Mesendoderm (in vitro differentiated cells): ENCODE results near the gene CHML.

Experiments used
- DNase-seq: peaks from one replicate; pipeline ENCODE4 v3.0.0; 2013
- H2AK5ac ChIP-seq: 2 replicates; pipeline ENCODE4 v1.6.1; 2013; ENCODE audit warnings: low read length, inconsistent platforms
- H2BK120ac ChIP-seq: 2 replicates; pipeline ENCODE4 v1.6.1; 2013; ENCODE audit warnings: low read depth, mild to moderate bottlenecking, low read length, moderate library complexity, mixed read lengths
- H2BK15ac ChIP-seq: replicated peaks from 2 replicates; pipeline ENCODE4 v1.6.1; 2013; ENCODE audit warnings: low read depth, mild to moderate bottlenecking, moderate library complexity
- H2BK5ac ChIP-seq: 2 replicates; pipeline ENCODE4 v1.6.1; 2013; ENCODE audit warnings: low read length, inconsistent platforms
- H3K18ac ChIP-seq: 2 replicates; pipeline ENCODE4 v1.6.1; 2013; ENCODE audit warnings: mild to moderate bottlenecking, low read length, mixed read lengths
- H3K23ac ChIP-seq: one replicate; pipeline ENCODE4 v1.6.1; 2013; ENCODE audit warnings: low read length
- H3K27ac ChIP-seq: 2 replicates; pipeline ENCODE4 v1.5.1; 2013; ENCODE audit warnings: low read depth, mild to moderate bottlenecking, inconsistent platforms, low read length, moderate library complexity
- H3K27me3 ChIP-seq: 2 replicates; pipeline ENCODE4 v1.6.1; 2013; ENCODE audit warnings: low read length, control low read depth, mild to moderate bottlenecking, inconsistent platforms; ENCODE audit not compliant: insufficient read depth, poor library complexity
- H3K36me3 ChIP-seq: 2 replicates; pipeline ENCODE4 v1.6.1; 2013; ENCODE audit warnings: low read length, inconsistent platforms; ENCODE audit not compliant: control insufficient read depth, insufficient read depth
- H3K4ac ChIP-seq: one replicate; pipeline ENCODE4 v1.6.1; 2013; ENCODE audit warnings: low read depth, mild to moderate bottlenecking, low read length, moderate library complexity
- H3K4me1 ChIP-seq: 2 replicates; pipeline ENCODE4 v1.6.1; 2013; ENCODE audit warnings: low read depth, low read length, inconsistent platforms; ENCODE audit not compliant: control insufficient read depth
- H3K4me2 ChIP-seq: 2 replicates; pipeline ENCODE4 v1.6.1; 2013; ENCODE audit warnings: low read length
- H3K4me3 ChIP-seq: 2 replicates; pipeline ENCODE4 v1.5.1; 2013; ENCODE audit warnings: mild to moderate bottlenecking, low read length
- H3K56ac ChIP-seq: one replicate; pipeline ENCODE4 v1.6.1; 2013; ENCODE audit warnings: low read length
- H3K79me1 ChIP-seq: 2 replicates; pipeline ENCODE4 v1.6.1; 2013; ENCODE audit warnings: low read length, inconsistent platforms
- H3K79me2 ChIP-seq: 2 replicates; pipeline ENCODE4 v1.6.1; 2013; ENCODE audit warnings: mild to moderate bottlenecking, low read length; ENCODE audit not compliant: control insufficient read depth, insufficient read depth
- H3K9ac ChIP-seq: 2 replicates; pipeline ENCODE4 v1.6.1; 2013; ENCODE audit warnings: low read length, inconsistent platforms
- H4K5ac ChIP-seq: one replicate; pipeline ENCODE4 v1.6.1; 2013; ENCODE audit warnings: low read length
- H4K8ac ChIP-seq: one replicate; pipeline ENCODE4 v1.6.1; 2013; ENCODE audit warnings: low read depth, mild to moderate bottlenecking, control low read depth, low read length, moderate library complexity
- WGBS: extraction: QIAGEN DNeasy Blood & Tissue Kit; methylation state at CpG from one replicate; pipeline ENCODE4 v1.1.7; 2013; ENCODE audit warnings: low lambda C conversion rate, missing lambda C conversion rate; ENCODE audit not compliant: insufficient coverage; ENCODE audit errors: extremely low coverage; 5-methylcytosine and 5-hydroxymethylcytosine counted together

The CHML gene

DNA sequence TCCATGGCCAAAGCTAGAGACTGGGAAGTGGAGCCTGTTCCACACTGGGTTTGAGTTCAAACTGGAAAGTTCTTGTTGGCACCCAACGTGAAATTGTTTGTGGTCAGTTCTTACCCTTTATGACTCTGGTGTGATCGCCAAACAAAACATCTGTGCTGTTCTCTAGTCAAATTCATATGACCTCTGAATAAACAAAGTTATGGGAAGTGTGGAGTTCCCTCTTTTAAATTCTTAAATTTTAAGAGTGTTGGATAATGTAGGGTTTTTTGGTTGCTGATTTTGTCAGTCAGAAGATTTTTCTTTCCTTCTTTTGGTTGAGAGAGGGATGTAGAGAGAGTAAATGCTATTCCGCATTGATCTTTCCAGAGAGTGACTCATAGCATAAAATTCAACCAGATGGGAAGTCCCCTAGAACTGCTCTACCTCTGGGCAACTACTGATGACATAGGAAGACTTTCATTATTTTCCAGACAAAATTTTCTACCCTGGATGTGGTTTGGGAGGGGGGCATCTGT lies 36.4 kb downstream of the CHML start:
- DNase-seq: no peak
- no peaks in the 10 kb centered on the region for H3K79me1 ChIP-seq
- H4K8ac ChIP-seq: no peak overlapping the region
- H3K36me3 ChIP-seq: no peaks in the 10 kb centered on the region
- no peak overlapping the region for H3K4ac ChIP-seq
- no peaks in the 10 kb centered on the region for H3K4me1 ChIP-seq
- WGBS: no CpG with 5 or more reads among the region's 3 CpGs
- no peak overlapping the region for H3K27ac ChIP-seq
- no peak overlapping the region for H2BK120ac ChIP-seq
- no peak overlapping the region for H2AK5ac ChIP-seq
- no peak overlapping the region for H3K9ac ChIP-seq
- H3K79me2 ChIP-seq: no peaks in the 10 kb centered on the region
- H3K27me3 ChIP-seq: no peaks in the 10 kb centered on the region
- no peak overlapping the region for H3K4me2 ChIP-seq
- no peak overlapping the region for H3K56ac ChIP-seq
- H2BK15ac ChIP-seq: no peak overlapping the region
- H4K5ac ChIP-seq: no peak overlapping the region
- H3K18ac ChIP-seq: no peak overlapping the region
- H3K4me3 ChIP-seq: no peak overlapping the region
- H2BK5ac ChIP-seq: no peak overlapping the region
- H3K23ac ChIP-seq: no peak overlapping the region

DNA sequence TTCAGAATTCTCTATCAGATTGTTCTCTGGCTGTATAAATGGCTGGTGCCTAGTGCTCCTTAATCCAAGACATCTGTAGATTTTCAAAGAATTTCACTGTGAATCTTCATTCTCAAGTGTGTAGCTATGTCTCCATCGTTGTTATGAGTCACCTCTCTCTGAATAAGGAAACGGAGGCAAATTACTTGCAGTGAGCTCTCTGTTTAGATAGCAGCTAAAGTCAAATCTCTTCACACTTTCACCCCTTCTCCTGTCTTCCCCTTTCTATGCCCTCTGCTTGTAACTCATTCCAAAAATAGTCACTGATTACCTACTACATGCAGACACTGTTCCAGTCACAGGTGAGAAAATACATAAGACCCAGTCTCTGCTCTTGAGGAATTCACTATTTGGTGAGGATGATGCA lies 39.7 kb downstream of the CHML start:
- WGBS: no CpG with 5 or more reads among the region's 2 CpGs
- no peak overlapping the region for H4K5ac ChIP-seq
- no peak overlapping the region for H2BK5ac ChIP-seq

DNA sequence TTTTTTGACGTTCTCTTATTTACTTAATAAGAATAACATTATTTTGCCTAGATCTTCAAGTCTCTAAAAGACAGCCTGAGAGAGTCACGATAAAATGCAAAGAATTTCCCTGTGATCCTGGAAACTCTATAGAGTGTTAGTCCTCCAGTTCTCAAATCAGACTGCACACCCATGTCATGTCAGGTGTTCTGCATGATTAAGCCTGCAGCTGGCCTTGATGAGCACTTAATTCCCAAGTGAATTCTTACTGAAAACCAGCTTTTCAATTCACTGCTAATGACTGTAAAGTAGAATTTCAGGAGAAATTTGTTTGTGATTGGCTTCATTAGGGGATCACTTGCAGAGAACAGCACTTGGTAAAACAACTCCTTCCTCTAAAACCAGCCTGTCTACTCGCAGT lies 41.9 kb downstream of the CHML start:
- Histone ChIP-seq H3K27ac (no peak overlapping the region), H3K4me2 (no peak overlapping the region), H3K79me1 (no peaks in the 10 kb centered on the region), H2BK15ac (no peak overlapping the region), H3K9ac (no peak overlapping the region), H3K56ac (no peak overlapping the region), H3K23ac (no peak overlapping the region), H3K36me3 (no peaks in the 10 kb centered on the region), H2BK5ac (no peak overlapping the region), H3K4me3 (no peak overlapping the region), H2BK120ac (no peak overlapping the region), H3K4me1 (no peaks in the 10 kb centered on the region), H3K79me2 (no peaks in the 10 kb centered on the region), H3K27me3 (no peaks in the 10 kb centered on the region), H4K5ac (no peak overlapping the region), H4K8ac (no peak overlapping the region), H3K18ac (no peak overlapping the region), H3K4ac (no peak overlapping the region), H2AK5ac (no peak overlapping the region)
- WGBS: no CpG with 5 or more reads among the region's 3 CpGs
- no peak for DNase-seq

More for the DNA sequence above, 39.7 kb downstream of the CHML start:
- no peak overlapping the region for H2AK5ac ChIP-seq
- no peaks in the 10 kb centered on the region for H3K79me2 ChIP-seq
- no peak overlapping the region for H3K18ac ChIP-seq
- H3K27ac ChIP-seq: no peak overlapping the region
- no peak overlapping the region for H3K4me2 ChIP-seq
- no peak overlapping the region for H3K9ac ChIP-seq
- no peak overlapping the region for H2BK120ac ChIP-seq
- H3K79me1 ChIP-seq: no peaks in the 10 kb centered on the region
- H3K4ac ChIP-seq: no peak overlapping the region
- H3K4me1 ChIP-seq: no peaks in the 10 kb centered on the region
- H4K8ac ChIP-seq: no peak overlapping the region
- H3K56ac ChIP-seq: no peak overlapping the region
- no peak overlapping the region for H3K4me3 ChIP-seq
- no peak overlapping the region for H2BK15ac ChIP-seq
- no peaks in the 10 kb centered on the region for H3K27me3 ChIP-seq
- no peak for DNase-seq
- H3K36me3 ChIP-seq: no peaks in the 10 kb centered on the region
- H3K23ac ChIP-seq: no peak overlapping the region

DNA sequence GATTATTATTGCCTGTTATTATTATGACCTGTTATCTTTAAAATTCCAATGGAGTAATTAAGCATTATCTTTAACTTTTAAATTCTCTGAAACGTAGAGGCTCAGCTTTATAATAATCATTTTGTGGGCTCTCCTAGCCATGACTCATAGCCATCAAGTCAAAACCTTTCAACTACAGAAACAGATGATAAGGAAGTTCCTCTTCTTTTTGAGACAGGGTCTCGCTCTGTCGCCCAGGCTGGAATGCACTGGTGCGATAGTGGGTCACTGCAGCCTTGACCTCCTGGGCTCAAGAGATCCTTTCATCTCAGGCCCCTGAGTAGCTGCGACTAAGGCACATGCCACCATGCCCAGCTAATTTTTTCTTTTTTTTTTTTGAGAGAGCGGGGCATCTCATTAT lies 43.5 kb downstream of the CHML start:
- H3K4ac ChIP-seq: no peak overlapping the region
- no peak overlapping the region for H4K5ac ChIP-seq
- H3K4me1 ChIP-seq: peaks cover 2% of the 10 kb centered on the region
- H2AK5ac ChIP-seq: no peak overlapping the region
- H3K79me1 ChIP-seq: no peaks in the 10 kb centered on the region
- H3K79me2 ChIP-seq: no peaks in the 10 kb centered on the region
- no CpG with 5 or more reads among the region's 6 CpGs for WGBS
- no peak overlapping the region for H2BK15ac ChIP-seq
- H3K23ac ChIP-seq: no peak overlapping the region
- no peak overlapping the region for H3K27ac ChIP-seq
- no peaks in the 10 kb centered on the region for H3K36me3 ChIP-seq
- H3K27me3 ChIP-seq: no peaks in the 10 kb centered on the region
- H3K4me2 ChIP-seq: no peak overlapping the region
- H2BK120ac ChIP-seq: no peak overlapping the region
- H2BK5ac ChIP-seq: no peak overlapping the region
- no peak overlapping the region for H3K56ac ChIP-seq
- no peak overlapping the region for H3K4me3 ChIP-seq
- H3K18ac ChIP-seq: no peak overlapping the region
- no peak overlapping the region for H3K9ac ChIP-seq
- no peak for DNase-seq
- H4K8ac ChIP-seq: no peak overlapping the region

DNA sequence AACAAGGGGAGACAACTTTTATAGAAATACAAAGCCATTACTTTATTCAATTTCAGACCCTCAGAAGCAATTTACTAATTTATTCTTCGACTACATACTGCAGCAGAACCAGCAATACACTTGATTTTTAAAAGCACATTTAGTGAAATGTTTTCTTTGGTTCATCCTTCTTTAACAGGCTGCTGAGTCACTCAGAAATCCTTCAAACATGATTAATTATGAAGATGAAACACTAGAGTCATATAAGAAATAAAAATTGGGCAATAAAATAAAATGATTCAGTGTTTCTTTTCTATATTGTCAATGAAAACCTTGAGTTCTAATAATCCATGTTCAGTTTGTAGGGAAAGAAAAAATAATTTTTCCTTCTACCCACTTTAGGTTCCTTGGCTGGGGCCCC lies 47.0 kb downstream of the CHML start:
- no CpG with 5 or more reads among the region's 1 CpG for WGBS
- no peak for DNase-seq

DNA sequence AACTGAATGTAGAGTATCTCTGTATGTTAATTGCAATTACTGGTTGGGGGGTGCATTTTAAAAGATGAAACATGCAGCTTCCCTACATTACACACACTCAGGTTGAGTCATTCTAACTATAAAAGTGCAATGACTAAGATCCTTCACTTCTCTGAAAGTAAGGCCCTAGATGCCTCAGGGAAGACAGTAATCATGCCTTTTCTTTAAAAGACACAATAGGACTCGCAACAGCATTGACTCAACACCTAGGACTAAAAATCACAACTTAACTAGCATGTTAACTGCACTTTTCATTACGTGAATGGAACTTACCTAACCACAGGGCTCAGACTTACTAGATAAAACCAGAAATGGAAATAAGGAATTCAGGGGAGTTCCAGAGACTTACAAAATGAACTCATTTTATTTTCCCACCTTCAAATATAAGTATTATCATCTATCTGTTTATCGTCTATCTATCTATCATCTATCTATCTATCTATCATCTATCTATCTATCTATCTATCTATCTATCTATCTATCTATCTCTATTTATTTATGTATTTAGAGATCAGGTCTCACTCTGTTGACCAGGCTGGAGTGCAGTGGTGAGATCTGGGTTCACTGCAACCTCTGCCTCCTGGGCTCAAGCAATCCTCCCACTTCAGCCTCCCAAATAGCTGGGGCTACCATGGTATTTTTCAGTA lies 47.8 kb downstream of the CHML start:
- H3K4me3 ChIP-seq: no peak overlapping the region
- no peak overlapping the region for H3K4ac ChIP-seq
- H3K79me1 ChIP-seq: no peaks in the 10 kb centered on the region
- no peak overlapping the region for H3K27ac ChIP-seq
- H2BK5ac ChIP-seq: no peak overlapping the region
- H4K8ac ChIP-seq: no peak overlapping the region
- H4K5ac ChIP-seq: no peak overlapping the region
- H3K9ac ChIP-seq: no peak overlapping the region
- H2AK5ac ChIP-seq: no peak overlapping the region
- H2BK15ac ChIP-seq: no peak overlapping the region
- no peak overlapping the region for H3K23ac ChIP-seq
- peaks cover 2% of the 10 kb centered on the region for H3K4me1 ChIP-seq
- no peaks in the 10 kb centered on the region for H3K36me3 ChIP-seq
- H2BK120ac ChIP-seq: no peak overlapping the region
- H3K79me2 ChIP-seq: no peaks in the 10 kb centered on the region
- no peak overlapping the region for H3K18ac ChIP-seq
- no CpG with 5 or more reads among the region's 3 CpGs for WGBS
- no peak overlapping the region for H3K4me2 ChIP-seq
- no peak overlapping the region for H3K56ac ChIP-seq
- H3K27me3 ChIP-seq: no peaks in the 10 kb centered on the region
- DNase-seq: no peak

More for the DNA sequence above, 47.0 kb downstream of the CHML start:
- Histone ChIP-seq H2BK5ac (no peak overlapping the region), H2BK120ac (no peak overlapping the region), H3K36me3 (no peaks in the 10 kb centered on the region), H4K8ac (no peak overlapping the region), H3K4ac (no peak overlapping the region), H3K27ac (no peak overlapping the region), H3K4me2 (no peak overlapping the region), H3K79me1 (no peaks in the 10 kb centered on the region), H3K9ac (no peak overlapping the region), H3K27me3 (no peaks in the 10 kb centered on the region), H3K79me2 (no peaks in the 10 kb centered on the region), H4K5ac (no peak overlapping the region), H3K56ac (no peak overlapping the region), H2AK5ac (no peak overlapping the region), H3K4me1 (peaks cover 2% of the 10 kb centered on the region), H3K4me3 (no peak overlapping the region), H3K18ac (no peak overlapping the region), H2BK15ac (no peak overlapping the region), H3K23ac (no peak overlapping the region)
